K562 treated with DMSO at 1 percent for 24 hours (cell line): ENCODE data around the gene PAGE5. TPM values are rescaled to one million over a fixed set of nuclear protein-coding genes. Genes with fewer than 3 reads are reported as not detected.

Experiments
- total RNA-seq: library from RNA; unstranded; fragments of 300-600 nt; gene quantifications from 2 replicates; pipeline ENCODE4 v1.2.3, GENCODE V29; 2022; ENCODE audit warnings: low read depth; ENCODE audit not compliant: insufficient read depth

The PAGE5 gene, protein sequence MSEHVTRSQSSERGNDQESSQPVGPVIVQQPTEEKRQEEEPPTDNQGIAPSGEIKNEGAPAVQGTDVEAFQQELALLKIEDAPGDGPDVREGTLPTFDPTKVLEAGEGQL
- 236 and 259 TPM in 2 replicates for total RNA-seq

DNA sequence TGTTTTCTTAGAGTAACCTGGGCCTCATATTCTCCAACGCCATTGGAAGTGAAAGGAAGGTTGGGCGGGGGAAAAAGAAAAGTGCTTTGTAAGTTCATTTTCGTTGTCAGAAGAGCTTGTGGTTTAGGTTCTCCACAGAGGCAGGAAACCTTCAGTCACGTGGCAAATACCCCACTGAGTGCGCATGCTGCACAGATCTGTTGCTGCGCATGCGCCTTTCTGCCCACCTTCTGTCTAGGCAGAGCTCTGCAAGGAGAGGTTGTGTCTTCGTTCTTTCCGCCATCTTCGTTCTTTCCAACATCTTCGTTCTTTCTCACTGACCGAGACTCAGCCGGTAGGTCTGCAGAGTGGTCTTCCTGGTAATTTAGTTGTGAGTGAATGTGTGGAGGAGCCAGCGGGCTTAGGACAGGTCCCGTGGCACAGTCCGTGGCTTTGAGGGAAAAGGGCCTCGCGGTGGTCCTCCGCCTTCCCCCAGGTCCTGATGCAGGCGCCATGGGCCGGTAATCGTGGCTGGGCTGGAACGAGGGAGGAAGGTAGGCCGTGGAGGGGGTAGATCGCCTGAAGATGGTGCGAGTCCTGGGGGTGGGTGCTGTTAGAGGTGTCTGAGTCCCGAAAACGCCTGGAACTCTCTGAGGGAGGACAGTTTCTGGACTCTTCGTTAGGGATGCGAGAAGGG is at the start of gene PAGE5:
Gene PAGE5 (plus strand): TSS at position 228 of the 676 bp plus-strand sequence. CDS start 1,037 bp downstream, outside the sequence.

DNA sequence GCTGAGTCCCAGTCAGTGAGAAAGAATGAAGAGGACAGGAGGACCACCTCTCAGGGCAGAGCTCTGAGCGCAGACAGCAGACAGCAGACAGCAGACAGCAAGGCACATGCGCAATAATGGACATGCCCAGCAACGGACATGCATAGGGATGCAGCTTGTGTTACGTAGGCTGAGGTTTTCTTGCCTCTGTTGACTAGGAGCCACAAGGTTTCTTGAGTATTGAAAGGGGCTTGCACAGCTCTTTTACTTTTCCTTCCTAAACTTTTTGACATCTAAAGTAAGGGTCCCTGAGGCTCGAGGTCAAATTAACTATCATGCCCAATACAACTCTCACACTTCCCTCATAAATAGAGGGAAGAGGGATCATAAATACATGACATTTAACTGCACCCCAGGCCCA is 44.7 kb downstream of the PAGE5 start, which contains the start of gene PAGE3:
Gene PAGE3 (minus strand): TSS at position 101 of the 400 bp plus-strand sequence. CDS start 1,013 bp downstream, outside the sequence.

Other genes with a start within 250 kb of the PAGE5 start
- gene PFKFB1, start 226.2 kb upstream of the PAGE5 start, total RNA-seq: 0.23 TPM in 1 of 2 replicates, not detected in the other
- 27.4 and 30.9 TPM in 2 replicates for gene APEX2, start 220.0 kb upstream of the PAGE5 start, total RNA-seq
- 47.6 and 50.9 TPM in 2 replicates for gene ALAS2, start 189.4 kb upstream of the PAGE5 start, total RNA-seq
- 13.5 and 21.9 TPM in 2 replicates for gene PAGE2B, start 145.3 kb upstream of the PAGE5 start, total RNA-seq
- gene PAGE2, start 131.3 kb upstream of the PAGE5 start, total RNA-seq: 2.3 and 3.8 TPM in 2 replicates
- not detected in 2 replicates for gene PAGE3, start 44.6 kb downstream of the PAGE5 start, total RNA-seq
- gene MAGEH1, start 231.8 kb downstream of the PAGE5 start, total RNA-seq: 17.4 and 18.6 TPM in 2 replicates